ENCODE results near the gene ERI3. TPM values are rescaled to one million over a fixed set of nuclear protein-coding genes. Genes with fewer than 3 reads are reported as not detected.

Gene ERI3
- total RNA-seq, 1 donor from 2014 or later, result 70.7 TPM

DNA sequence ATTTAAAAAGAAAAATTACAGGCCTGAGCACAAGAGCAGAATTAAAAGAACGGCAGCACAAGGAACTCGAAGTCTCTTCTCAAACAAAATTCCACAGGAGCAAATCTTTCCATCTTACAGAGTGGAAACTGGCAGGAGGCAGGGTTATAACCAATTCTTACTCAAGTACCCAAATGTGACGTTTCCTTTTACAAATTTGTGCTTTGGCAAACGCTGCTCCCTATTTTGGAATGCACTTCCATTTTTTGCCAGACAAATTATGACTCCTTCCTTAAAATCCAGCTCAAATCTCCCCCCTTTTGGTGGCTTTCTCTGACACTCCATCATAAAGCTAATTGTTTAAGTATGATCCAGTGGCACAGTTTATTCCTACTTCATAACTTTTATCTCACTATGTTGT, 7.8 kb downstream of the ERI3 start:
- peaks cover 3% of the 10 kb centered on the region for H3K36me3 Mint-ChIP-seq
- DNase-seq (ENCODE audit: low spot score in 2 of 2, unreplicated experiment in 2 of 2), result no peak
- no peak overlapping the region for H3K27ac Mint-ChIP-seq
- H3K4me3 Mint-ChIP-seq, result no peak overlapping the region
- TF ChIP-seq, protein P1, sequence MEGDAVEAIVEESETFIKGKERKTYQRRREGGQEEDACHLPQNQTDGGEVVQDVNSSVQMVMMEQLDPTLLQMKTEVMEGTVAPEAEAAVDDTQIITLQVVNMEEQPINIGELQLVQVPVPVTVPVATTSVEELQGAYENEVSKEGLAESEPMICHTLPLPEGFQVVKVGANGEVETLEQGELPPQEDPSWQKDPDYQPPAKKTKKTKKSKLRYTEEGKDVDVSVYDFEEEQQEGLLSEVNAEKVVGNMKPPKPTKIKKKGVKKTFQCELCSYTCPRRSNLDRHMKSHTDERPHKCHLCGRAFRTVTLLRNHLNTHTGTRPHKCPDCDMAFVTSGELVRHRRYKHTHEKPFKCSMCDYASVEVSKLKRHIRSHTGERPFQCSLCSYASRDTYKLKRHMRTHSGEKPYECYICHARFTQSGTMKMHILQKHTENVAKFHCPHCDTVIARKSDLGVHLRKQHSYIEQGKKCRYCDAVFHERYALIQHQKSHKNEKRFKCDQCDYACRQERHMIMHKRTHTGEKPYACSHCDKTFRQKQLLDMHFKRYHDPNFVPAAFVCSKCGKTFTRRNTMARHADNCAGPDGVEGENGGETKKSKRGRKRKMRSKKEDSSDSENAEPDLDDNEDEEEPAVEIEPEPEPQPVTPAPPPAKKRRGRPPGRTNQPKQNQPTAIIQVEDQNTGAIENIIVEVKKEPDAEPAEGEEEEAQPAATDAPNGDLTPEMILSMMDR (IDR thresholded peaks at IDR 0.05; ENCODE audit: unreplicated experiment), result no peak
- H3K9me3 Mint-ChIP-seq, result no peaks in the 10 kb centered on the region
- peaks cover 20% of the 10 kb centered on the region for H3K4me1 Mint-ChIP-seq
- no peaks in the 10 kb centered on the region for H3K27me3 Mint-ChIP-seq (ENCODE audit: low read depth)

DNA sequence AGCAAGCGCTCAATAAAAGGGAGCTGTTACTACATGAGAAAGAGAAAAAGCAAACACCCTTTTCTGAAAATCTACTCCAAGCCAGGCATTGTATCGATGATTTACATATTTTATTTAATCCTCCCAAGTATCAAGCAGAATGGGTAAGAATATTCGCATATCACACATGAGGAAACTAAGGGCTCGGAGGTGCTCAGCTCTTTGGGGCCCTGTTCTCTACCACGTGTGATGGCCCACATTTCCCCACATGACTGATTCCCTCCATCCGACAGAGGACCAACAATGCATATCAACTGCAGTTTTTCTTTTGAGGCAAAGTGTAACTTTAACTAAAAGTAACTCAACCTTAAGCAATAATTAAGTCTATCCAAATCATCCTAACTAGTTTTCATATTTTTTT, 8.2 kb downstream of the ERI3 start:
- Mint-ChIP-seq H3K36me3 (peaks cover 3% of the 10 kb centered on the region), H3K27ac (no peak overlapping the region), H3K27me3 (ENCODE audit: low read depth) (no peaks in the 10 kb centered on the region), H3K4me1 (peaks cover 17% of the 10 kb centered on the region), H3K4me3 (no peak overlapping the region), H3K9me3 (no peaks in the 10 kb centered on the region)
- TF ChIP-seq, protein P1 (IDR thresholded peaks at IDR 0.05; ENCODE audit: unreplicated experiment), result no peak
- DNase-seq (ENCODE audit: low spot score in 2 of 2, unreplicated experiment in 2 of 2), result no peak

DNA sequence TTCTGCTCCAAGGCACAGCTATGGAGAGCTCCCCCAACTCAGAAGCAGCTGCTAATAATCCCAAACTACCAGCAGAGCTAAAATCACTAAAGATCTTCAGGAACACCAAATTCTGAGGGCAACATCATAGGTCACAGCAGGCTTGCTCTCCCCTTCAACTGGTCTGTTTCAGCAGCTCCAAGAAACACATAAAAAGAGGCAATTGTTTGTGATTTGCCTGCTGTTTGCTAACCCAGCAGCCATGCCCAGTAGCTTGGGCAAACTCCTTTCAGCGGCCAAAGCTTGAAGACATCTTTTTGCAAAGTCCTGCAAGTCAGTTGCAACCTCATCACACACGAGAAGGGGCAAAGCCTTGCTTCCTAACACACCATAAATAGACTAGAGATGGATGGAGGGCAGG, 8.9 kb downstream of the ERI3 start:
- TF ChIP-seq, protein P1 (IDR thresholded peaks at IDR 0.05; ENCODE audit: unreplicated experiment), result no peak
- DNase-seq (ENCODE audit: low spot score in 2 of 2, unreplicated experiment in 2 of 2), result no peak
- Mint-ChIP-seq H3K4me3 (no peak overlapping the region), H3K27me3 (ENCODE audit: low read depth) (no peaks in the 10 kb centered on the region), H3K4me1 (peaks cover 11% of the 10 kb centered on the region), H3K27ac (no peak overlapping the region), H3K36me3 (peaks cover 3% of the 10 kb centered on the region), H3K9me3 (no peaks in the 10 kb centered on the region)

DNA sequence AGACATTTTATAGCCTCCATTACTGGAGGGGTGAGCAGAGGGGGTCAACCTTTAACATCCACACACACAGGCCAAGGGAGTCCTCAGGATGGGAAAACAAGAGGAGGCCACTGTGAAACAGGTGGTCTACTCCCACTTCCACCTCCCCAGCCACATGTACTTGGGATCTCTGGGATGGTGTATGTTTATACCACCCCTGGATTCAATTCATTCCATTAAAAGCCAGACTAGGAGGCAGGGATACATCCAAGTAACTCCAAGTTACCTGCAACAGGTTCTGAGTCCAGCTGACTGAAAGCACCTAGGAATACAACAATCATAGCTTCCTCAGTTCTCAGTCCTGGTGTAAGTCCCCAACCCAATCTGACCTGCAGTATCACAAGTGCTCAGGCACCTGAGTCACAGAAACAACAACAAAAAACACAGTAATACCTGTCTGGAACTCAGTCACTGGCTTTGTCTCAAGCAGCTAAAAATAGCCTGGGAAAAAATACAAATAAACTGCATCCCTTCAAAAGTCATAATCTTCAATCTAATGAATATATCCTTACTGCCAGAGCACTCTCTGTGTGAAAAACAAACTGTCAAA, 9.8 kb downstream of the ERI3 start:
- peaks cover 3% of the 10 kb centered on the region for H3K36me3 Mint-ChIP-seq
- H3K27me3 Mint-ChIP-seq (ENCODE audit: low read depth), result no peaks in the 10 kb centered on the region
- peaks cover 11% of the 10 kb centered on the region for H3K4me1 Mint-ChIP-seq
- TF ChIP-seq, protein P1 (IDR thresholded peaks at IDR 0.05; ENCODE audit: unreplicated experiment), result no peak
- no peak for DNase-seq (ENCODE audit: low spot score in 2 of 2, unreplicated experiment in 2 of 2)
- H3K9me3 Mint-ChIP-seq, result no peaks in the 10 kb centered on the region
- H3K27ac Mint-ChIP-seq, result no peak overlapping the region
- H3K4me3 Mint-ChIP-seq, result no peak overlapping the region

DNA sequence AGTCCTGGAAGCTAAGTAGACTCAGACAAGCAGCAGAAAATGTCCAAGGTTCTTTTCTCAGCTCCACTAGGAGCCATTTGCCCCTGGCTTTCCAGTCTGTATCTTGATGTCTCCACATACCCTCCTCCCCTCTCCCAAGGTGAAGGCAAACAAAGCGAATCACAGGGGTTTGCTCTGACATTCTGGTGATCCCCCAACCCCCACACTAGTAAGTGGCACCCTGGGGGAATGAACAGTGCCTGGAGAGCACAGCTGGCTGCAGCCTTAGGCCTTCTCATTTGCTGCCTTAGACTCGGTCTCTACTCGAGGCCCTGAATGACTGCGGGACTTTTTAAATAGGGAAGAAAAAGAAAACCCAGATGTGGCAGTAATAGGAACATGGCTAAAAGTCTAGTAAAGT, 15.3 kb downstream of the ERI3 start:
- H3K27ac Mint-ChIP-seq, result no peak overlapping the region
- TF ChIP-seq, protein P1 (IDR thresholded peaks at IDR 0.05; ENCODE audit: unreplicated experiment), result no peak
- peaks cover 34% of the 10 kb centered on the region for H3K36me3 Mint-ChIP-seq
- no peaks in the 10 kb centered on the region for H3K4me1 Mint-ChIP-seq
- no peak overlapping the region for H3K4me3 Mint-ChIP-seq
- H3K27me3 Mint-ChIP-seq (ENCODE audit: low read depth), result no peaks in the 10 kb centered on the region
- no peak for DNase-seq (ENCODE audit: low spot score in 2 of 2, unreplicated experiment in 2 of 2)
- peaks cover 4% of the 10 kb centered on the region for H3K9me3 Mint-ChIP-seq

DNA sequence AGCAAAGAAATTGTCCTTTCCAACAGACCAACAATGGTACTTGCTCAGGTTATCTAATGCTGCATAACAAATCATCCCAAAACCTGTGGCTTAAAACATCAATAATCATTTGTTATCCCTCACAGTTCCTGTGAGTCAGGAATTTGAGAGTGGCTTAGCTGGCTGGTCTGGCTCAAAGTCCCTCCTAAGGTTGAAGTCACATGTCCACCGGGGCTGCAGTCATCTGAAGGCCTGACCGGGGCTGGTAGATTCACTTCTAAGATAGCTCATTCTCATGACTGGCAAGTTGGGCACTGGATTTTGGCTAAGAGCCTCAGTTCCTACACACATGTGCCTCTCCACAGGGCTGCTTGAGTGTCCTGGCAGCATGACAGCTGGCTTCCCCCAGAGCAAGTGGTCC, 16.9 kb downstream of the ERI3 start:
- no peak overlapping the region for H3K27ac Mint-ChIP-seq
- H3K9me3 Mint-ChIP-seq, result peaks cover 4% of the 10 kb centered on the region
- no peaks in the 10 kb centered on the region for H3K27me3 Mint-ChIP-seq (ENCODE audit: low read depth)
- no peak overlapping the region for H3K4me3 Mint-ChIP-seq
- TF ChIP-seq, protein P1 (IDR thresholded peaks at IDR 0.05; ENCODE audit: unreplicated experiment), result no peak
- no peaks in the 10 kb centered on the region for H3K4me1 Mint-ChIP-seq
- DNase-seq (ENCODE audit: low spot score in 2 of 2, unreplicated experiment in 2 of 2), result no peak
- H3K36me3 Mint-ChIP-seq, result peaks cover 43% of the 10 kb centered on the region

Data from mesothelial cell of epicardium (in vitro differentiated cells).